GM23338 (cell line): ENCODE data around the gene RAC2. TPM values are rescaled to one million over a fixed set of nuclear protein-coding genes. Genes with fewer than 3 reads are reported as not detected.

Experiments used
- ATAC-seq: fragments of 200-7000 bp; cut with Tn5 transposase; 3 replicates; pipeline ENCODE4 v1.9.1; 2020
- DNase-seq: peaks from one replicate; pipeline ENCODE4 v3.0.0-alpha.2; 2015; ENCODE audit warnings: low spot score
- H2AFZ ChIP-seq: fragments of 200-600 bp; sonication (generic); 2 replicates; pipeline ENCODE4 v1.8.0; 2016; ENCODE audit warnings: antibody characterized with exemption, mild to moderate bottlenecking, moderate library complexity
- H3F3A ChIP-seq: fragments of 200-600 bp; sonication (generic); replicated peaks from 2 replicates; pipeline ENCODE4 v1.8.0; 2017; ENCODE audit warnings: antibody characterized with exemption, mixed run types, low read depth
- H3K27ac ChIP-seq: fragments of 200-600 bp; sonication (generic); 2 replicates; pipeline ENCODE4 v1.6.1; 2016; ENCODE audit warnings: low read depth
- H3K27me3 ChIP-seq: fragments of 200-600 bp; sonication (generic); 2 replicates; pipeline ENCODE4 v1.8.0; 2016; ENCODE audit warnings: mild to moderate bottlenecking, mixed run types, moderate library complexity; ENCODE audit not compliant: insufficient read depth
- H3K36me3 ChIP-seq: fragments of 200-600 bp; sonication (generic); 2 replicates; pipeline ENCODE4 v1.8.0; 2016; ENCODE audit warnings: mild to moderate bottlenecking; ENCODE audit not compliant: insufficient read depth
- H3K4me1 ChIP-seq: fragments of 200-600 bp; sonication (generic); 2 replicates; pipeline ENCODE4 v1.8.0; 2016; ENCODE audit warnings: mild to moderate bottlenecking, moderate library complexity; ENCODE audit not compliant: insufficient read depth
- H3K4me2 ChIP-seq: fragments of 200-600 bp; sonication (generic); 2 replicates; pipeline ENCODE4 v1.7.1; 2017; ENCODE audit warnings: mixed run types
- H3K4me3 ChIP-seq: fragments of 200-600 bp; sonication (generic); 2 replicates; pipeline ENCODE4 v1.6.1; 2016; ENCODE audit warnings: mixed run types
- H3K79me2 ChIP-seq: fragments of 200-600 bp; sonication (generic); replicated peaks from 2 replicates; pipeline ENCODE4 v1.8.0; 2017; ENCODE audit warnings: mild to moderate bottlenecking; ENCODE audit not compliant: insufficient read depth
- H3K9me2 ChIP-seq: fragments of 200-600 bp; sonication (generic); 2 replicates; pipeline ENCODE4 v1.8.0; 2017; ENCODE audit not compliant: insufficient read depth
- H4K20me1 ChIP-seq: fragments of 200-600 bp; sonication (generic); replicated peaks from 2 replicates; pipeline ENCODE4 v1.8.0; 2017; ENCODE audit warnings: mild to moderate bottlenecking; ENCODE audit not compliant: insufficient read depth
- H3K27ac Mint-ChIP-seq: 2 replicates; pipeline ENCODE4 v1.8.0; 2020; ENCODE audit warnings: inconsistent platforms, mild to moderate bottlenecking, moderate library complexity, mixed read lengths
- H3K27me3 Mint-ChIP-seq: 3 replicates; pipeline ENCODE4 v1.8.0; 2022; ENCODE audit warnings: low read depth, mild to moderate bottlenecking, moderate library complexity, mixed read lengths, inconsistent platforms; ENCODE audit not compliant: insufficient read depth, poor library complexity
- H3K36me3 Mint-ChIP-seq: 3 replicates; pipeline ENCODE4 v1.8.0; 2021; ENCODE audit warnings: low read depth, mild to moderate bottlenecking, inconsistent platforms, moderate library complexity, mixed read lengths
- H3K4me1 Mint-ChIP-seq: 3 replicates; pipeline ENCODE4 v1.8.0; 2020; ENCODE audit warnings: mild to moderate bottlenecking, inconsistent platforms, mixed read lengths
- H3K4me3 Mint-ChIP-seq: 3 replicates; pipeline ENCODE4 v1.8.0; 2021; ENCODE audit warnings: moderate library complexity, mild to moderate bottlenecking, inconsistent platforms, mixed read lengths
- H3K9me3 Mint-ChIP-seq: 3 replicates; pipeline ENCODE4 v1.8.0; 2020; ENCODE audit warnings: moderate library complexity, mild to moderate bottlenecking, inconsistent platforms, mixed read lengths
- CREB1 ChIP-seq: fragments of 250-450 bp; sonication (Bioruptor Pico); IDR thresholded peaks from 2 replicates; pipeline ENCODE4 v1.5.0; 2020; ENCODE audit warnings: low read depth, mild to moderate bottlenecking, moderate library complexity
- EZH2 ChIP-seq: fragments of 200-600 bp; sonication (generic); IDR thresholded peaks from one replicate; pipeline ENCODE4 v1.8.0; 2017; ENCODE audit warnings: antibody characterized with exemption, mild to moderate bottlenecking, low read depth; ENCODE audit not compliant: unreplicated experiment
- EZH2phosphoT487 ChIP-seq: fragments of 200-600 bp; sonication (generic); IDR thresholded peaks from one replicate; pipeline ENCODE4 v1.8.1; 2018; ENCODE audit warnings: antibody characterized with exemption; ENCODE audit not compliant: unreplicated experiment
- JUNB ChIP-seq: IDR thresholded peaks from one replicate; pipeline ENCODE4 v1.6.1; 2016; ENCODE audit warnings: antibody characterized with exemption; ENCODE audit not compliant: unreplicated experiment
- POLR2AphosphoS5 ChIP-seq: IDR thresholded peaks from 2 replicates; pipeline ENCODE4 v1.6.1; 2016; ENCODE audit warnings: antibody characterized with exemption, low read depth
- STAT1 ChIP-seq: IDR thresholded peaks from one replicate; pipeline ENCODE4 v1.6.1; 2016; ENCODE audit warnings: antibody characterized with exemption; ENCODE audit not compliant: unreplicated experiment
- ZNF114 ChIP-seq: fragments of 250-450 bp; sonication (Bioruptor Pico); IDR thresholded peaks from 2 replicates; pipeline ENCODE4 v1.5.0; 2020; ENCODE audit warnings: mild to moderate bottlenecking, moderate library complexity
- polyA plus RNA-seq: library from polyadenylated mRNA; unstranded; fragments of >200 nt; fragmentation: Nextera tagmentation; extraction: Ambion mirVana; gene quantifications from 2 replicates; pipeline ENCODE4 v1.2.1, GENCODE V29; 2016
- total RNA-seq: library from RNA; depleted of rRNA; stranded (reverse); fragments of >200 nt; shearing (Covaris generic); gene quantifications from 2 replicates; pipeline ENCODE4 v1.2.3, GENCODE V29; 2014
- TF ChIP-seq, protein P1 (sequence below): IDR thresholded peaks from 2 replicates; pipeline ENCODE4 v1.6.1; 2016; ENCODE audit warnings: antibody characterized with exemption
- TF ChIP-seq, protein P2 (sequence below): IDR thresholded peaks from one replicate; pipeline ENCODE4 v1.6.1; 2018; ENCODE audit warnings: antibody characterized with exemption; ENCODE audit not compliant: unreplicated experiment
- TF ChIP-seq, protein P3 (sequence below), 2 experiments: fragments of 200-600 bp in 1 of 2; sonication (generic) in 1 of 2; conservative IDR thresholded peaks; 2 replicates each; pipeline versions ENCODE4 v1.5.1 to v1.6.1; 2016 to 2017; ENCODE audit warnings: antibody characterized with exemption in 2 of 2, low read depth in 2 of 2, mild to moderate bottlenecking in 2 of 2, moderate library complexity in 1 of 2
- TF ChIP-seq, protein P4 (sequence below): fragments of 250-450 bp; sonication (Bioruptor Pico); IDR thresholded peaks from 2 replicates; pipeline ENCODE4 v1.5.0; 2020; ENCODE audit warnings: mild to moderate bottlenecking, moderate library complexity

RAC2 gene
- total and polyA plus RNA-seq, 2 experiments from 2014 or later, result 2.4 to 2.7 TPM

DNA sequence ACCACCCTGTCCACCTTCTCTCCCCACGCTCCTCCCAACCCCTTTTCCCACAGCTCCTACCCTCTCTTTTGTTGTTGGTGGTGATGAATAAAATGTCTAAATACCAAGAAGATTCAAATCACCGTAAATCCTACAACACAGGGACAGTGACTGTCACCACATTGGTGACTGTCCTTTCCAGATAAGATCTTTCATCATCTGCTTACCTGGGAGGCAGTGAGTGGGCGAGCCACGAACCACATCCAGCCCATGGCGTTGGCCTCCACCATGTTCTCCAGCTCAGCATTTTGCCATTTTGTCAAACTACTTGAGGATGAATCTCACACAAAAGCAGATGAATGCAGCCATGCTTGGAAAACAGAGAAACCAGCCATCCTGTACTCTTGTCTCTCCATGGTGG is 31.6 kb upstream of the RAC2 start:
- Mint-ChIP-seq H3K4me3 (no peak overlapping the region), H3K9me3 (no peaks in the 10 kb centered on the region), H3K27me3 (peaks cover 8% of the 10 kb centered on the region), H3K4me1 (no peaks in the 10 kb centered on the region; the same call in 2 of the 3 replicates), H3K27ac (no peak overlapping the region), H3K36me3 (no peaks in the 10 kb centered on the region)
- Histone ChIP-seq H3K4me2 (no peak overlapping the region), H4K20me1 (no peaks in the 10 kb centered on the region), H3K27ac (no peak overlapping the region), H3F3A (no peaks in the 10 kb centered on the region), H2AFZ (no peak overlapping the region), H3K27me3 (no peaks in the 10 kb centered on the region), H3K36me3 (no peaks in the 10 kb centered on the region), H3K9me2 (no peaks in the 10 kb centered on the region), H3K79me2 (no peaks in the 10 kb centered on the region), H3K4me1 (no peaks in the 10 kb centered on the region), H3K4me3 (no peak overlapping the region)
- DNase-seq (no peak), ATAC-seq (no peak)
- no peak for TF ChIP-seq EZH2
- no peak for TF ChIP-seq EZH2phosphoT487
- TF ChIP-seq, protein P1, sequence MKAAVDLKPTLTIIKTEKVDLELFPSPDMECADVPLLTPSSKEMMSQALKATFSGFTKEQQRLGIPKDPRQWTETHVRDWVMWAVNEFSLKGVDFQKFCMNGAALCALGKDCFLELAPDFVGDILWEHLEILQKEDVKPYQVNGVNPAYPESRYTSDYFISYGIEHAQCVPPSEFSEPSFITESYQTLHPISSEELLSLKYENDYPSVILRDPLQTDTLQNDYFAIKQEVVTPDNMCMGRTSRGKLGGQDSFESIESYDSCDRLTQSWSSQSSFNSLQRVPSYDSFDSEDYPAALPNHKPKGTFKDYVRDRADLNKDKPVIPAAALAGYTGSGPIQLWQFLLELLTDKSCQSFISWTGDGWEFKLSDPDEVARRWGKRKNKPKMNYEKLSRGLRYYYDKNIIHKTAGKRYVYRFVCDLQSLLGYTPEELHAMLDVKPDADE, result no peak
- TF ChIP-seq JUNB, result no peak
- TF ChIP-seq, protein P2, sequence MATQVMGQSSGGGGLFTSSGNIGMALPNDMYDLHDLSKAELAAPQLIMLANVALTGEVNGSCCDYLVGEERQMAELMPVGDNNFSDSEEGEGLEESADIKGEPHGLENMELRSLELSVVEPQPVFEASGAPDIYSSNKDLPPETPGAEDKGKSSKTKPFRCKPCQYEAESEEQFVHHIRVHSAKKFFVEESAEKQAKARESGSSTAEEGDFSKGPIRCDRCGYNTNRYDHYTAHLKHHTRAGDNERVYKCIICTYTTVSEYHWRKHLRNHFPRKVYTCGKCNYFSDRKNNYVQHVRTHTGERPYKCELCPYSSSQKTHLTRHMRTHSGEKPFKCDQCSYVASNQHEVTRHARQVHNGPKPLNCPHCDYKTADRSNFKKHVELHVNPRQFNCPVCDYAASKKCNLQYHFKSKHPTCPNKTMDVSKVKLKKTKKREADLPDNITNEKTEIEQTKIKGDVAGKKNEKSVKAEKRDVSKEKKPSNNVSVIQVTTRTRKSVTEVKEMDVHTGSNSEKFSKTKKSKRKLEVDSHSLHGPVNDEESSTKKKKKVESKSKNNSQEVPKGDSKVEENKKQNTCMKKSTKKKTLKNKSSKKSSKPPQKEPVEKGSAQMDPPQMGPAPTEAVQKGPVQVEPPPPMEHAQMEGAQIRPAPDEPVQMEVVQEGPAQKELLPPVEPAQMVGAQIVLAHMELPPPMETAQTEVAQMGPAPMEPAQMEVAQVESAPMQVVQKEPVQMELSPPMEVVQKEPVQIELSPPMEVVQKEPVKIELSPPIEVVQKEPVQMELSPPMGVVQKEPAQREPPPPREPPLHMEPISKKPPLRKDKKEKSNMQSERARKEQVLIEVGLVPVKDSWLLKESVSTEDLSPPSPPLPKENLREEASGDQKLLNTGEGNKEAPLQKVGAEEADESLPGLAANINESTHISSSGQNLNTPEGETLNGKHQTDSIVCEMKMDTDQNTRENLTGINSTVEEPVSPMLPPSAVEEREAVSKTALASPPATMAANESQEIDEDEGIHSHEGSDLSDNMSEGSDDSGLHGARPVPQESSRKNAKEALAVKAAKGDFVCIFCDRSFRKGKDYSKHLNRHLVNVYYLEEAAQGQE, result no peak
- TF ChIP-seq ZNF114, result no peak
- no peak for TF ChIP-seq STAT1
- TF ChIP-seq, protein P3, sequence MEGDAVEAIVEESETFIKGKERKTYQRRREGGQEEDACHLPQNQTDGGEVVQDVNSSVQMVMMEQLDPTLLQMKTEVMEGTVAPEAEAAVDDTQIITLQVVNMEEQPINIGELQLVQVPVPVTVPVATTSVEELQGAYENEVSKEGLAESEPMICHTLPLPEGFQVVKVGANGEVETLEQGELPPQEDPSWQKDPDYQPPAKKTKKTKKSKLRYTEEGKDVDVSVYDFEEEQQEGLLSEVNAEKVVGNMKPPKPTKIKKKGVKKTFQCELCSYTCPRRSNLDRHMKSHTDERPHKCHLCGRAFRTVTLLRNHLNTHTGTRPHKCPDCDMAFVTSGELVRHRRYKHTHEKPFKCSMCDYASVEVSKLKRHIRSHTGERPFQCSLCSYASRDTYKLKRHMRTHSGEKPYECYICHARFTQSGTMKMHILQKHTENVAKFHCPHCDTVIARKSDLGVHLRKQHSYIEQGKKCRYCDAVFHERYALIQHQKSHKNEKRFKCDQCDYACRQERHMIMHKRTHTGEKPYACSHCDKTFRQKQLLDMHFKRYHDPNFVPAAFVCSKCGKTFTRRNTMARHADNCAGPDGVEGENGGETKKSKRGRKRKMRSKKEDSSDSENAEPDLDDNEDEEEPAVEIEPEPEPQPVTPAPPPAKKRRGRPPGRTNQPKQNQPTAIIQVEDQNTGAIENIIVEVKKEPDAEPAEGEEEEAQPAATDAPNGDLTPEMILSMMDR (conservative IDR thresholded peaks at IDR 0.05; ENCODE audit: low read depth in 2 of 2), result no peak
- no peak for TF ChIP-seq POLR2AphosphoS5
- TF ChIP-seq CREB1, result no peak
- TF ChIP-seq, protein P4, sequence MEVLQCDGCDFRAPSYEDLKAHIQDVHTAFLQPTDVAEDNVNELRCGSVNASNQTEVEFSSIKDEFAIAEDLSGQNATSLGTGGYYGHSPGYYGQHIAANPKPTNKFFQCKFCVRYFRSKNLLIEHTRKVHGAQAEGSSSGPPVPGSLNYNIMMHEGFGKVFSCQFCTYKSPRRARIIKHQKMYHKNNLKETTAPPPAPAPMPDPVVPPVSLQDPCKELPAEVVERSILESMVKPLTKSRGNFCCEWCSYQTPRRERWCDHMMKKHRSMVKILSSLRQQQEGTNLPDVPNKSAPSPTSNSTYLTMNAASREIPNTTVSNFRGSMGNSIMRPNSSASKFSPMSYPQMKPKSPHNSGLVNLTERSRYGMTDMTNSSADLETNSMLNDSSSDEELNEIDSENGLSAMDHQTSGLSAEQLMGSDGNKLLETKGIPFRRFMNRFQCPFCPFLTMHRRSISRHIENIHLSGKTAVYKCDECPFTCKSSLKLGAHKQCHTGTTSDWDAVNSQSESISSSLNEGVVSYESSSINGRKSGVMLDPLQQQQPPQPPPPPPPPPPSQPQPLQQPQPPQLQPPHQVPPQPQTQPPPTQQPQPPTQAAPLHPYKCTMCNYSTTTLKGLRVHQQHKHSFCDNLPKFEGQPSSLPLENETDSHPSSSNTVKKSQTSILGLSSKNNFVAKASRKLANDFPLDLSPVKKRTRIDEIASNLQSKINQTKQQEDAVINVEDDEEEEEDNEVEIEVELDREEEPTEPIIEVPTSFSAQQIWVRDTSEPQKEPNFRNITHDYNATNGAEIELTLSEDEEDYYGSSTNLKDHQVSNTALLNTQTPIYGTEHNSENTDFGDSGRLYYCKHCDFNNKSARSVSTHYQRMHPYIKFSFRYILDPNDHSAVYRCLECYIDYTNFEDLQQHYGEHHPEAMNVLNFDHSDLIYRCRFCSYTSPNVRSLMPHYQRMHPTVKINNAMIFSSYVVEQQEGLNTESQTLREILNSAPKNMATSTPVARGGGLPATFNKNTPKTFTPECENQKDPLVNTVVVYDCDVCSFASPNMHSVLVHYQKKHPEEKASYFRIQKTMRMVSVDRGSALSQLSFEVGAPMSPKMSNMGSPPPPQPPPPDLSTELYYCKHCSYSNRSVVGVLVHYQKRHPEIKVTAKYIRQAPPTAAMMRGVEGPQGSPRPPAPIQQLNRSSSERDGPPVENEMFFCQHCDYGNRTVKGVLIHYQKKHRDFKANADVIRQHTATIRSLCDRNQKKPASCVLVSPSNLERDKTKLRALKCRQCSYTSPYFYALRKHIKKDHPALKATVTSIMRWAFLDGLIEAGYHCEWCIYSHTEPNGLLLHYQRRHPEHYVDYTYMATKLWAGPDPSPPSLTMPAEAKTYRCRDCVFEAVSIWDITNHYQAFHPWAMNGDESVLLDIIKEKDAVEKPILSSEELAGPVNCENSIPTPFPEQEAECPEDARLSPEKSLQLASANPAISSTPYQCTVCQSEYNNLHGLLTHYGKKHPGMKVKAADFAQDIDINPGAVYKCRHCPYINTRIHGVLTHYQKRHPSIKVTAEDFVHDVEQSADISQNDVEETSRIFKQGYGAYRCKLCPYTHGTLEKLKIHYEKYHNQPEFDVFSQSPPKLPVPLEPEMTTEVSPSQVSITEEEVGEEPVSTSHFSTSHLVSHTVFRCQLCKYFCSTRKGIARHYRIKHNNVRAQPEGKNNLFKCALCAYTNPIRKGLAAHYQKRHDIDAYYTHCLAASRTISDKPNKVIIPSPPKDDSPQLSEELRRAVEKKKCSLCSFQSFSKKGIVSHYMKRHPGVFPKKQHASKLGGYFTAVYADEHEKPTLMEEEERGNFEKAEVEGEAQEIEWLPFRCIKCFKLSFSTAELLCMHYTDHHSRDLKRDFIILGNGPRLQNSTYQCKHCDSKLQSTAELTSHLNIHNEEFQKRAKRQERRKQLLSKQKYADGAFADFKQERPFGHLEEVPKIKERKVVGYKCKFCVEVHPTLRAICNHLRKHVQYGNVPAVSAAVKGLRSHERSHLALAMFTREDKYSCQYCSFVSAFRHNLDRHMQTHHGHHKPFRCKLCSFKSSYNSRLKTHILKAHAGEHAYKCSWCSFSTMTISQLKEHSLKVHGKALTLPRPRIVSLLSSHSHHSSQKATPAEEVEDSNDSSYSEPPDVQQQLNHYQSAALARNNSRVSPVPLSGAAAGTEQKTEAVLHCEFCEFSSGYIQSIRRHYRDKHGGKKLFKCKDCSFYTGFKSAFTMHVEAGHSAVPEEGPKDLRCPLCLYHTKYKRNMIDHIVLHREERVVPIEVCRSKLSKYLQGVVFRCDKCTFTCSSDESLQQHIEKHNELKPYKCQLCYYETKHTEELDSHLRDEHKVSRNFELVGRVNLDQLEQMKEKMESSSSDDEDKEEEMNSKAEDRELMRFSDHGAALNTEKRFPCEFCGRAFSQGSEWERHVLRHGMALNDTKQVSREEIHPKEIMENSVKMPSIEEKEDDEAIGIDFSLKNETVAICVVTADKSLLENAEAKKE, result no peak
